PC-3 (cell line): Measurements from ENCODE around the gene CPLX1.

Experiments used
- CTCF ChIP-seq: fragments of 300-600 bp; sonication (generic); conservative IDR thresholded peaks from 2 replicates; pipeline ENCODE4 v1.5.1; 2017; ENCODE audit warnings: antibody characterized with exemption, low read depth, mild to moderate bottlenecking, low read length
- EZH2 ChIP-seq: fragments of 300-600 bp; sonication (generic); IDR thresholded peaks from one replicate; pipeline ENCODE4 v1.6.1; 2017; ENCODE audit warnings: antibody characterized with exemption, mild to moderate bottlenecking, low read length; ENCODE audit not compliant: unreplicated experiment
- EZH2phosphoT487 ChIP-seq: fragments of 300-600 bp; sonication (generic); IDR thresholded peaks from 2 replicates; pipeline ENCODE4 v1.6.1; 2018; ENCODE audit warnings: mild to moderate bottlenecking, antibody characterized with exemption, low read length, borderline replicate concordance

GRCh38 chr4:790466-790820 is 35.5 kb downstream of the CPLX1 start:
- TF ChIP-seq CTCF (no peak), EZH2 (no peak), EZH2phosphoT487 (no peak)
